GM12872 (cell line): Measurements from ENCODE around the gene TSPAN18.

ENCODE experiments used
- TF ChIP-seq, protein P1 (sequence below): IDR thresholded peaks from 3 replicates; pipeline ENCODE4 v1.5.1; 2011; ENCODE audit warnings: low read depth, mild to moderate bottlenecking, low read length, moderate library complexity; ENCODE audit not compliant: insufficient read depth

Gene TSPAN18

DNA sequence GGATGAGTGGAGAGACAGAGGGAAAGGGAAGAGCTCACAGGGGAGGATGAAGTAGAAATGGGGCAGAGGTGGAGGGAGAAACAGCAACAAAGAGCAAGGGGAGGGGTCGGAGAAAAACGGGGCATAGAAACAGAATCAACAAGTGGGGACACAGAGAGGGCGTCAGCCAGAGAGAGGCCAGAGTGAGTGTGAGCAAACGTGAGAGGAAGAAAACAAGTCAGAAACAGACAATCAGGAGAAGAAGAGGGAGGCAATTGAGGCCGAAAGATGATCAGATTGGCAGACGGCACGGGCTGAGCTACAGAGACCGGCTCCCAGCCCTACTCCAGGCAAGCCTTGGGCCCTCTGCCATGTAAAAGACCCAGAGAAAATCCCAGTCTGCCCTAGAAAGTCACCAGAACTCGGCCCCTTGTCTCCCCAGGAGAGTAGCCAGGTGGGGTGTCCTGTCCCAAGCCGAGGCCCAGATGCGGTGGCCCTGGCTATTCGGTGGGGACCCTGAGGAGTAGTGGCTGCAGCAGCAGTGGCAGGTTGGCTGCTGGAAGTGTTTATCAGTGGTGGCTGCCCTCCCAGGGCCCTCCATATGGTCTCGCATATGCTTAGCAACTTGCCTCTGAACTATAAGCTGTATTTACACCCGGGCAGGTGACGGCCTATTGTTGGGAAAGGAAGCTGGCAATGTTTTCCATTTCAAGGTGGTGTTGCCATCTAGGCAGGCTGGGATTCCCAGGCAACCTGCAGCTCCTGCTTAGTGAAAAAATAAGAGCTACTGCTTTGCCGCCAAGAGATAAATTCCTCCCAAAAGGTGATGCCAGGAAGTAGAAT is 14.8 kb upstream of the TSPAN18 start:
- TF ChIP-seq, protein P1, sequence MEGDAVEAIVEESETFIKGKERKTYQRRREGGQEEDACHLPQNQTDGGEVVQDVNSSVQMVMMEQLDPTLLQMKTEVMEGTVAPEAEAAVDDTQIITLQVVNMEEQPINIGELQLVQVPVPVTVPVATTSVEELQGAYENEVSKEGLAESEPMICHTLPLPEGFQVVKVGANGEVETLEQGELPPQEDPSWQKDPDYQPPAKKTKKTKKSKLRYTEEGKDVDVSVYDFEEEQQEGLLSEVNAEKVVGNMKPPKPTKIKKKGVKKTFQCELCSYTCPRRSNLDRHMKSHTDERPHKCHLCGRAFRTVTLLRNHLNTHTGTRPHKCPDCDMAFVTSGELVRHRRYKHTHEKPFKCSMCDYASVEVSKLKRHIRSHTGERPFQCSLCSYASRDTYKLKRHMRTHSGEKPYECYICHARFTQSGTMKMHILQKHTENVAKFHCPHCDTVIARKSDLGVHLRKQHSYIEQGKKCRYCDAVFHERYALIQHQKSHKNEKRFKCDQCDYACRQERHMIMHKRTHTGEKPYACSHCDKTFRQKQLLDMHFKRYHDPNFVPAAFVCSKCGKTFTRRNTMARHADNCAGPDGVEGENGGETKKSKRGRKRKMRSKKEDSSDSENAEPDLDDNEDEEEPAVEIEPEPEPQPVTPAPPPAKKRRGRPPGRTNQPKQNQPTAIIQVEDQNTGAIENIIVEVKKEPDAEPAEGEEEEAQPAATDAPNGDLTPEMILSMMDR = no peak

DNA sequence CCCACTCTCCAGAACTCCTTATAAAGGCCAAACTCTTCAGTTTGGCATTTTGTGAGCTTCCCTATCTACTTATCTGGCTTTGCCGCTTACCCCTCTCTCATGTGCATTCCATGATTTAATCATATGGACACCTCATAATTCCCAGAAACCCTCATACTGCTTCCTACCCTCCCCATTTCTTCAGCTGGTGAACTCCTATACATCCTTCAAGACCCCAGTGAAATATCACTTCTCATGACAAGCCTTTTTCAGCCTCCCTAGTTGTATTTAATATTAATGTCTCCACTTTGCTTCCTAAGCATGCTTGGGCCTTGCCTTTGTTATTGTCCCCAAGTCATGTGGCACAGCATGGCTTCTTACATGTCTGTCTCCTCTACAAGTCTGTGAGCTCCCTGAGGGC is 13.7 kb upstream of the TSPAN18 start:
- TF ChIP-seq, protein P1 = no peak

DNA sequence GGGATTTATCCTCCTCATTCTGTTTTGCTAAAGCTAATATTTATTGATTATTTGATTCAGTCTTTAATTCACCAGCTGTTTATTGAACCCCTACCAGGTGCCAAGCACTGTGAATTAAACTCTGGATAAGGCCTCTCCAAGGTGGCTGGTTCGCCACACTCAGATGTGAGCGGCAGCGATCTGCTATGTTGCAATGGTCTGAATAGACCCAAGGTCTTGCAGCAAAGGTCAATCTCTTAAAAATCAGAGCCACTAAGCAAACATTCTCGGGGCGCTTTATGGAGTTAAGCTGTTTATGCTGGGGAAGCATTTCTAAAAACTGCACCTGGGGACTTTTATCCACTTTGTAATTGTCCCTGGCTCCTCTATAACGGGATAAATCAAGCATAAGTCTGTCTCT is 10.5 kb upstream of the TSPAN18 start:
- TF ChIP-seq, protein P1 = no peak

DNA sequence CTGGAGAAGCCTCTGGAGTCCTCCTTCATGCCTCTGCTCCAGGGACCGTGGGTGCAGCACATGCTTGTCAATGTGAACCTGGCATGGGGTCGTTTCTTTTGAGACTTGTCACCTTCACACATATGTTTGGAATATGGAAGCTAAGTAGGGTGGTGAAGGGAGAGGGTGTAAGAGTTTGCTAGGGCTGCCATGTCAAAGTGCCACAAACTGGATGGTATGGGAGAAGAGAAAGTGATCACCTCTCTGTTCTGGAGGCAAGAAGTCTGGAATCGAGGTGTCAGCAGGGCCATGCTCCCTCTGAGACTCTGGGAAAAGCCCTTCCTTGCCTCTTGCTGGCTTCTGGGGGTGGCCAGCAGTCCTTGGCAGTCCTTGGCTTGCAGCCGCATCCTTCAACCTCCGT is 8.7 kb upstream of the TSPAN18 start:
- TF ChIP-seq, protein P1 = no peak

DNA sequence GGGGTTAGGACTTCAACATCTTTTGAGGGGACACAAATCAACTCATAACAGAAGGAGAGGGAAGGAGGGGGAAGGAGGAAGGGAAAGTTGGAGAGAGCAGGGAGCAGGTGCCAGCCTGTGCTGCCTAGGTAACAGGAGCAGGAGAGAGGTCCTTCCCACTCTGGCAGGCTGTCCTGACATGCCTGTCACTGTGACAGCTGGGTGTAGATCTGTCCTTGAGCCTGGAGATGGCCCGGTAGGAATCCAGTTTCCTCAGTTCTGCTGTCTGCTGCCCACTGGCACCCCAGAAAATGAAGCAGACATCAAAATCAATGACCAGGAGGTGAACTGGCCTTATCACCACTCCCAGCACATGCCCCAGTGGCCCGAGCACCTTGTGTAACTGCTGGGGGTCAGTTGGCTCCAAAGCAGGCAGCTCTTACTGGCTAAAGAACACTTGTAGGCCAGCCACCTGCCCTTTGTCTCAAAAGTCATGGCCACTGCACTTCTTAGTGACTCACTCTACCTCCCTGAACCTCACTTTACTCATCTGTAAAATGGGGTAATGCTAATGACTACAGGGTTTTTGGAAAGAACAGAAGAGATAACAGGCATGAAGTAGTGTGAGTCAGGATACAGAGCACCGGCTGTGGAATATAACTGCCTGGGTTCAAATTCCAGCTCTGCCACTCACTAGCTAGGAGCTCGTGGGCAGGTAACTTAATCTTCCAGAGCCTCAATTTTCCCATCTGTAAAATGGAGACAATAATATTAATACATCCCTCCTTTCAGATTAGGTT is 8.0 kb upstream of the TSPAN18 start:
- TF ChIP-seq, protein P1 = no peak

DNA sequence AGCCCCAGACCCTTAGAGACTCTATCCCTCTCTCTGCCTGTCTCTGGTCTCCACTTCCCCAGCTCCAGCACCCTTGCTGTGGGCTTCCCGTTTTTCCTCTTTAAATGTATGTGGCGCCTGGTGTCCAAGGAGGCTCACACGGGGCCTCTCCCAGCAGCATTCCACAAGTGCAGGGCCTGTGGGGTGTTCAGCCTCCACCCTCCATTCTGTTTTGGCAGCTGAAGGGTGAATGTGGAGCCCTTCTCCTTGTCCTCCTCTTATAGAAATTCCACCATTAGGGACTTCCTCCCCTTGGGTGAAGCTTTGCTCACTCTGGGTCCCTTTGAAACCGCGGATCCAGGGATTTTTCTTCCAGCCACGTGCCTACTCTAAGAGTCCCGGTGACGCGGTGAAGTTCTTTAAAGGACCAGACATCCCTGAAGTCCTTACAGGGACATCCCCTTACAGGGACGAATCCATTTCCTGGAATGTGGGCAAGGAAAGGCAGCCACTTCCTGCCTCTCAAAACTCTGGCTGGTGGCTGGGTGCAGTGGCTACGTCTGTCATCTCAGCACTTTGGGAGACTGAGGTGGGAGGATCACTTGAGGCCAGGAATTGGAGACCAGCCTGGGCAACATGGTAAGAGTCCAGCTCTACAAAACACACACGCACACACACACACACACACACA is 1.6 kb upstream of the TSPAN18 start:
- TF ChIP-seq, protein P1 = no peak

DNA sequence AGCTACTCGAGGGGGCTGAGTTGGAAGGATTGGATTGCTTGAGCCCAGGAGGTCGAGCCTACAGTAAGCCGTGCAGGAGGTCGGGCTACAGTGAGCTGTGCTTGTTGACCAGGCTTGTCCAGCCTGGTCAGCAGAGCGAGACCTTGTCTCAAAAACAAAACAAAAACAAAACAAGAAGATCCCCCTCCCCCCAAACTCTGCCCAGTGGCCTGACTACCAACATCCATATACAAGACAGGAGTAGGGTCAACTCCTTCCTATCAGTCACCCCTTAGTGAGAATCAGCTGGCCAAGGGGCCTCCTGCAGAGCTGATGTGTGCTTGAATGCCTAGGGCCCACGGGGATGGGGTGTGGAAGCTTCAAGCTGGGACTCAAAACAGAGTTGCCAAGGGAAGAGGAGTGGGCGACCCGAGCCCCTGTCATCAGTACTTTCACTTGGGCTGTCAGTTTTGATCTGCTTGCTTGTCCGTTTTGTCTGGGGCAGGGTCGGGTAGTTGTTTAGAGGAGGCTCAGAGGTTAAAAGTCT is 942 bp upstream of the TSPAN18 start:
- TF ChIP-seq, protein P1 = no peak
